ENCODE results near the gene RAP1GAP2. TPM values are rescaled to one million over a fixed set of nuclear protein-coding genes. Genes with fewer than 3 reads are reported as not detected.

Gene RAP1GAP2
- total RNA-seq, 1 experiment from 2014 or later: 72.8 TPM

DNA sequence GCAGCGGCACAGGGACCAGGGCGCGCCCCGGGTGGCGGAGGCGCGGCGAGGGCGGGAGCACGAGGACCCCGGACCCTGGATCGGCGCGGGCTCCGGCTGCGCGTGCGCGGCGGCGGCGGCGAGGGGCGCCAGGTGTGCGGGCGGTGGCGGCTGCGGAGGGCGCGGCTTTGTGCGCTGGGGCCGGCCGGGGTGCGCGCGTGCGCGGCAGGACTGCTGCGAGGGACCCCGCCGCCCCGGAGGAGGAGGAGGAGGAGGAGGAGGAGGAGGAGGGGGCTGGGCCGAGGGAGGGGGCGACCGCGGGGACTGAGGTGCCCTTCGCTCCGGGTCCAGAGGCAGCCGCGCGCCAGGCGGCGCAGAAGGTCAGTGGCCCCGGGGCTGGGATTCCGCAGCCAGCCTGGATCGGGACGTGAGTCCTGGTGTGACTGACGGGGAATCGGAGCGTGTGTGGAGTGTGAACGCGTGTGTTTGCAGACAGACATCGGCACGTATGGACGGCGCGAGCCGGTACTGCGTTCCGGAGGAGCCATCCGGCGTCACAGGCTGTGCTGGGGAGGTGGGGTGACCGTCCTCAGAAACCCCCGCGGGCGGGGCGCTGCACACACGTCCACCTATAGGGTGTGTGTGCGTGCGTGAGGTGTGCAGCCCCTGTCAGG lies 19.5 kb upstream of the RAP1GAP2 start (continued):
- TF ChIP-seq, protein P1, sequence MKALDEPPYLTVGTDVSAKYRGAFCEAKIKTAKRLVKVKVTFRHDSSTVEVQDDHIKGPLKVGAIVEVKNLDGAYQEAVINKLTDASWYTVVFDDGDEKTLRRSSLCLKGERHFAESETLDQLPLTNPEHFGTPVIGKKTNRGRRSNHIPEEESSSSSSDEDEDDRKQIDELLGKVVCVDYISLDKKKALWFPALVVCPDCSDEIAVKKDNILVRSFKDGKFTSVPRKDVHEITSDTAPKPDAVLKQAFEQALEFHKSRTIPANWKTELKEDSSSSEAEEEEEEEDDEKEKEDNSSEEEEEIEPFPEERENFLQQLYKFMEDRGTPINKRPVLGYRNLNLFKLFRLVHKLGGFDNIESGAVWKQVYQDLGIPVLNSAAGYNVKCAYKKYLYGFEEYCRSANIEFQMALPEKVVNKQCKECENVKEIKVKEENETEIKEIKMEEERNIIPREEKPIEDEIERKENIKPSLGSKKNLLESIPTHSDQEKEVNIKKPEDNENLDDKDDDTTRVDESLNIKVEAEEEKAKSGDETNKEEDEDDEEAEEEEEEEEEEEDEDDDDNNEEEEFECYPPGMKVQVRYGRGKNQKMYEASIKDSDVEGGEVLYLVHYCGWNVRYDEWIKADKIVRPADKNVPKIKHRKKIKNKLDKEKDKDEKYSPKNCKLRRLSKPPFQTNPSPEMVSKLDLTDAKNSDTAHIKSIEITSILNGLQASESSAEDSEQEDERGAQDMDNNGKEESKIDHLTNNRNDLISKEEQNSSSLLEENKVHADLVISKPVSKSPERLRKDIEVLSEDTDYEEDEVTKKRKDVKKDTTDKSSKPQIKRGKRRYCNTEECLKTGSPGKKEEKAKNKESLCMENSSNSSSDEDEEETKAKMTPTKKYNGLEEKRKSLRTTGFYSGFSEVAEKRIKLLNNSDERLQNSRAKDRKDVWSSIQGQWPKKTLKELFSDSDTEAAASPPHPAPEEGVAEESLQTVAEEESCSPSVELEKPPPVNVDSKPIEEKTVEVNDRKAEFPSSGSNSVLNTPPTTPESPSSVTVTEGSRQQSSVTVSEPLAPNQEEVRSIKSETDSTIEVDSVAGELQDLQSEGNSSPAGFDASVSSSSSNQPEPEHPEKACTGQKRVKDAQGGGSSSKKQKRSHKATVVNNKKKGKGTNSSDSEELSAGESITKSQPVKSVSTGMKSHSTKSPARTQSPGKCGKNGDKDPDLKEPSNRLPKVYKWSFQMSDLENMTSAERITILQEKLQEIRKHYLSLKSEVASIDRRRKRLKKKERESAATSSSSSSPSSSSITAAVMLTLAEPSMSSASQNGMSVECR (CRISPR knock-in tag; IDR thresholded peaks at IDR 0.05; ENCODE audit: borderline replicate concordance): peak; percentile 37; the same call in 1 of the 2 replicates

DNA sequence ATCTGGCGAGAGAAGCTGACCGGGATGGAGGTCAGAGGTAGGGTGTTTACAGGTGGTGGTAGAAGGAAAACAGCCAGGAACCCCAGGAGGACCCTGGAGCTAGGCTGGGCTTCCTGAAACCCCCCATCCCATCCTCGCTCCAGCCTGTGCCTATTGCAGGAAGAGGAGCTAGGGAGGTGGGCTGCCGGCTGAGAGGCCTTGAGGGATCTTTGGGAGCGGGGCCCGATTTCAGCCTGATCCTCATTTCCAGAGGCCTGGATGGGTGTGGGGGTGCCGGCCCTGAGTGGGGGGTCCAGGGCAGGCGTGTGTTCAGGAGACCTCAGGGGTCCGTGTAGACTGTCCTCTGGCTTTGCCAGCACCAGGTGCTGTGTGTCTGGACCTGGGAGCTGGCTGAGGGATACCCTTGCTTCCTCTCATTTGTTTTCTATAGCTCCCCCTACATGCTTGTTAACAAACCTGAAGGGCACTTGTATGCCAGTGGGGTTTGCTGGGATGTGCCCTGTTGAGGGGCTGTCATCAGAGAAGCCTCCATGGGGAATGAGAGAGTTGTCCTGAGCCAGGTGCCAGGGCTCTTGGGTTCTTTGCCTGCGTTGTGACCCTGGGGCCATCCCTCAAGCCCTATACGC lies 18.9 kb upstream of the RAP1GAP2 start:
- DNase-seq (ENCODE audit: low spot score) (no peak), ATAC-seq (peak; percentile 55)
- Mint-ChIP-seq H3K4me3 (peak overlapping the region; percentile 89), H3K9me3 (no peaks in the 10 kb centered on the region), H3K27ac (no peak overlapping the region), H3K27me3 (ENCODE audit: low read depth) (peaks cover 19% of the 10 kb centered on the region), H3K4me1 (peaks cover 7% of the 10 kb centered on the region), H3K36me3 (no peaks in the 10 kb centered on the region)
- ChIA-PET CTCF (interaction anchor here (0.6 to 4.2 kb wide), 34 partner anchors 9 to 395 kb away, joined by 3 to 70 read pairs (median 5); partner anchors contain the start of genes CCDC92B and PAFAH1B1), POLR2A (interaction anchor here (0.8 to 1.3 kb wide), 2 partner anchors 10 to 47 kb away, joined by 3 to 4 read pairs; no protein-coding TSS in a partner anchor)
- TF ChIP-seq, protein P2, sequence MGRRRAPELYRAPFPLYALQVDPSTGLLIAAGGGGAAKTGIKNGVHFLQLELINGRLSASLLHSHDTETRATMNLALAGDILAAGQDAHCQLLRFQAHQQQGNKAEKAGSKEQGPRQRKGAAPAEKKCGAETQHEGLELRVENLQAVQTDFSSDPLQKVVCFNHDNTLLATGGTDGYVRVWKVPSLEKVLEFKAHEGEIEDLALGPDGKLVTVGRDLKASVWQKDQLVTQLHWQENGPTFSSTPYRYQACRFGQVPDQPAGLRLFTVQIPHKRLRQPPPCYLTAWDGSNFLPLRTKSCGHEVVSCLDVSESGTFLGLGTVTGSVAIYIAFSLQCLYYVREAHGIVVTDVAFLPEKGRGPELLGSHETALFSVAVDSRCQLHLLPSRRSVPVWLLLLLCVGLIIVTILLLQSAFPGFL (CRISPR knock-in tag; IDR thresholded peaks at IDR 0.05; ENCODE audit: borderline replicate concordance): no peak
- TF ChIP-seq TP53 (CRISPR knock-in tag; IDR thresholded peaks at IDR 0.05) (peak; percentile 11; the same call in 1 of the 2 replicates), SMAD3 (CRISPR knock-in tag; IDR thresholded peaks at IDR 0.05; ENCODE audit: borderline replicate concordance) (no peak)

DNA sequence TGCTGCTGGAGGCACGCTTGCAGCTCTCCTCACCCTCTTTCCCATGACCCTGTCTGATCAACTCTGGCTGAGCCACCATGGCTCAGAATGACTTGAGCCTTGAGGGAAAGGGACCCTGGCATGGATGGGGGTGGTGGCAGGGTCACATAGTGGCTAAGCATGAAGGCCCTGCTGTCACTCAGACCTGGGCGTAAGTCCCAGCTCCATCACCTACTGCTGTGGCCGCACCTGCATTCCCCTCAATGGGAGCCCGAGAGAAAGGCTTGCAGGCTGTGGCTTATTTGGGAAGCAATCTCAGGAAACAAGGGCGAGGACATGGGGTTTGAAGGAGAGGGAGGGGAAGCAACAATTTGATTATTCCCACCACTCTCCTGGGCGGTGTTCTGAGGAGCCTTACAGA lies 17.7 kb upstream of the RAP1GAP2 start:
- no peak for DNase-seq (ENCODE audit: low spot score)
- Mint-ChIP-seq H3K4me3 (no peak overlapping the region), H3K27me3 (ENCODE audit: low read depth) (peaks cover 19% of the 10 kb centered on the region), H3K36me3 (no peaks in the 10 kb centered on the region), H3K4me1 (peaks cover 7% of the 10 kb centered on the region), H3K27ac (no peak overlapping the region), H3K9me3 (no peaks in the 10 kb centered on the region)
- CTCF ChIA-PET: interaction anchor here (1.0 to 4.2 kb wide), 12 partner anchors 8 to 362 kb away, joined by 3 to 70 read pairs (median 9); no protein-coding TSS in a partner anchor
- ATAC-seq: no peak
- POLR2A ChIA-PET: no interaction called here
- no peak for TF ChIP-seq CREB1 (CRISPR knock-in tag; IDR thresholded peaks at IDR 0.05)
- TF ChIP-seq, protein P3, sequence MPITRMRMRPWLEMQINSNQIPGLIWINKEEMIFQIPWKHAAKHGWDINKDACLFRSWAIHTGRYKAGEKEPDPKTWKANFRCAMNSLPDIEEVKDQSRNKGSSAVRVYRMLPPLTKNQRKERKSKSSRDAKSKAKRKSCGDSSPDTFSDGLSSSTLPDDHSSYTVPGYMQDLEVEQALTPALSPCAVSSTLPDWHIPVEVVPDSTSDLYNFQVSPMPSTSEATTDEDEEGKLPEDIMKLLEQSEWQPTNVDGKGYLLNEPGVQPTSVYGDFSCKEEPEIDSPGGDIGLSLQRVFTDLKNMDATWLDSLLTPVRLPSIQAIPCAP (CRISPR knock-in tag; IDR thresholded peaks at IDR 0.05): no peak
- no peak for TF ChIP-seq JUN (CRISPR knock-in tag; IDR thresholded peaks at IDR 0.05)
- TF ChIP-seq, protein P4, sequence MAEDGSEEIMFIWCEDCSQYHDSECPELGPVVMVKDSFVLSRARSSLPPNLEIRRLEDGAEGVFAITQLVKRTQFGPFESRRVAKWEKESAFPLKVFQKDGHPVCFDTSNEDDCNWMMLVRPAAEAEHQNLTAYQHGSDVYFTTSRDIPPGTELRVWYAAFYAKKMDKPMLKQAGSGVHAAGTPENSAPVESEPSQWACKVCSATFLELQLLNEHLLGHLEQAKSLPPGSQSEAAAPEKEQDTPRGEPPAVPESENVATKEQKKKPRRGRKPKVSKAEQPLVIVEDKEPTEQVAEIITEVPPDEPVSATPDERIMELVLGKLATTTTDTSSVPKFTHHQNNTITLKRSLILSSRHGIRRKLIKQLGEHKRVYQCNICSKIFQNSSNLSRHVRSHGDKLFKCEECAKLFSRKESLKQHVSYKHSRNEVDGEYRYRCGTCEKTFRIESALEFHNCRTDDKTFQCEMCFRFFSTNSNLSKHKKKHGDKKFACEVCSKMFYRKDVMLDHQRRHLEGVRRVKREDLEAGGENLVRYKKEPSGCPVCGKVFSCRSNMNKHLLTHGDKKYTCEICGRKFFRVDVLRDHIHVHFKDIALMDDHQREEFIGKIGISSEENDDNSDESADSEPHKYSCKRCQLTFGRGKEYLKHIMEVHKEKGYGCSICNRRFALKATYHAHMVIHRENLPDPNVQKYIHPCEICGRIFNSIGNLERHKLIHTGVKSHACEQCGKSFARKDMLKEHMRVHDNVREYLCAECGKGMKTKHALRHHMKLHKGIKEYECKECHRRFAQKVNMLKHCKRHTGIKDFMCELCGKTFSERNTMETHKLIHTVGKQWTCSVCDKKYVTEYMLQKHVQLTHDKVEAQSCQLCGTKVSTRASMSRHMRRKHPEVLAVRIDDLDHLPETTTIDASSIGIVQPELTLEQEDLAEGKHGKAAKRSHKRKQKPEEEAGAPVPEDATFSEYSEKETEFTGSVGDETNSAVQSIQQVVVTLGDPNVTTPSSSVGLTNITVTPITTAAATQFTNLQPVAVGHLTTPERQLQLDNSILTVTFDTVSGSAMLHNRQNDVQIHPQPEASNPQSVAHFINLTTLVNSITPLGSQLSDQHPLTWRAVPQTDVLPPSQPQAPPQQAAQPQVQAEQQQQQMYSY (CRISPR knock-in tag; IDR thresholded peaks at IDR 0.05): no peak
- TF ChIP-seq, protein P5, sequence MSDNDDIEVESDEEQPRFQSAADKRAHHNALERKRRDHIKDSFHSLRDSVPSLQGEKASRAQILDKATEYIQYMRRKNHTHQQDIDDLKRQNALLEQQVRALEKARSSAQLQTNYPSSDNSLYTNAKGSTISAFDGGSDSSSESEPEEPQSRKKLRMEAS (CRISPR knock-in tag; IDR thresholded peaks at IDR 0.05): no peak
- TF ChIP-seq GTF2I (CRISPR knock-in tag; conservative IDR thresholded peaks at IDR 0.05): no peak
- TF ChIP-seq, protein P6, sequence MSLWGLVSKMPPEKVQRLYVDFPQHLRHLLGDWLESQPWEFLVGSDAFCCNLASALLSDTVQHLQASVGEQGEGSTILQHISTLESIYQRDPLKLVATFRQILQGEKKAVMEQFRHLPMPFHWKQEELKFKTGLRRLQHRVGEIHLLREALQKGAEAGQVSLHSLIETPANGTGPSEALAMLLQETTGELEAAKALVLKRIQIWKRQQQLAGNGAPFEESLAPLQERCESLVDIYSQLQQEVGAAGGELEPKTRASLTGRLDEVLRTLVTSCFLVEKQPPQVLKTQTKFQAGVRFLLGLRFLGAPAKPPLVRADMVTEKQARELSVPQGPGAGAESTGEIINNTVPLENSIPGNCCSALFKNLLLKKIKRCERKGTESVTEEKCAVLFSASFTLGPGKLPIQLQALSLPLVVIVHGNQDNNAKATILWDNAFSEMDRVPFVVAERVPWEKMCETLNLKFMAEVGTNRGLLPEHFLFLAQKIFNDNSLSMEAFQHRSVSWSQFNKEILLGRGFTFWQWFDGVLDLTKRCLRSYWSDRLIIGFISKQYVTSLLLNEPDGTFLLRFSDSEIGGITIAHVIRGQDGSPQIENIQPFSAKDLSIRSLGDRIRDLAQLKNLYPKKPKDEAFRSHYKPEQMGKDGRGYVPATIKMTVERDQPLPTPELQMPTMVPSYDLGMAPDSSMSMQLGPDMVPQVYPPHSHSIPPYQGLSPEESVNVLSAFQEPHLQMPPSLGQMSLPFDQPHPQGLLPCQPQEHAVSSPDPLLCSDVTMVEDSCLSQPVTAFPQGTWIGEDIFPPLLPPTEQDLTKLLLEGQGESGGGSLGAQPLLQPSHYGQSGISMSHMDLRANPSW (CRISPR knock-in tag; conservative IDR thresholded peaks at IDR 0.05; ENCODE audit: low read depth): no peak
- no peak for TF ChIP-seq ATF1 (CRISPR knock-in tag; IDR thresholded peaks at IDR 0.05)
- no peak for TF ChIP-seq RORB (CRISPR knock-in tag; IDR thresholded peaks at IDR 0.05)
- no peak for TF ChIP-seq NFE2L1 (CRISPR knock-in tag; IDR thresholded peaks at IDR 0.05)
